DND-41 (cell line): ENCODE data around the gene CBY1.
"Not testable (repeated sequence)": the region's sequence is repeated elsewhere in the genome, so short reads cannot be mapped to it uniquely, and the experiment has no call there.

Source experiments
- ATAC-seq: fragments of 200-7000 bp; cut with Tn5 transposase; 3 replicates; pipeline ENCODE4 v1.9.1; 2021; ENCODE audit warnings: low read depth; ENCODE audit not compliant: insufficient read depth
- DNase-seq: peaks from one replicate; pipeline ENCODE4 v3.0.0-alpha.2; 2020
- H2AFZ ChIP-seq: 2 replicates; pipeline ENCODE4 v1.6.0; 2012; ENCODE audit warnings: low read depth, low read length
- H3K27ac ChIP-seq: 2 replicates; pipeline ENCODE4 v1.5.1; 2012; ENCODE audit warnings: low read length, inconsistent platforms
- H3K27me3 ChIP-seq: fragments of 200-600 bp; sonication (generic); 2 replicates; pipeline ENCODE4 v1.6.0; 2012; ENCODE audit warnings: low read length, mild to moderate bottlenecking, inconsistent platforms; ENCODE audit not compliant: insufficient read depth, poor library complexity
- H3K36me3 ChIP-seq: 2 replicates; pipeline ENCODE4 v1.5.1; 2012; ENCODE audit warnings: low read length, inconsistent platforms; ENCODE audit not compliant: insufficient read depth
- H3K4me1 ChIP-seq: 2 replicates; pipeline ENCODE4 v1.5.1; 2012; ENCODE audit warnings: mild to moderate bottlenecking, low read length; ENCODE audit not compliant: insufficient read depth
- H3K4me2 ChIP-seq: 2 replicates; pipeline ENCODE4 v1.6.0; 2012; ENCODE audit warnings: mild to moderate bottlenecking, moderate library complexity, low read length, inconsistent platforms; ENCODE audit not compliant: insufficient read depth
- H3K4me3 ChIP-seq, 2 experiments: fragments of 200-600 bp in 1 of 2; shearing (Covaris generic) in 1 of 2; 2 replicates each; pipeline ENCODE4 v1.5.1; 2012 to 2016; ENCODE audit warnings: inconsistent platforms in 2 of 2, low read length in 2 of 2, mild to moderate bottlenecking in 2 of 2, low read depth in 1 of 2, moderate library complexity in 1 of 2
- H3K79me2 ChIP-seq: 2 replicates; pipeline ENCODE4 v1.6.0; 2012; ENCODE audit warnings: low read length, inconsistent platforms; ENCODE audit not compliant: insufficient read depth
- H3K9ac ChIP-seq: 2 replicates; pipeline ENCODE4 v1.6.0; 2012; ENCODE audit warnings: low read depth, mild to moderate bottlenecking, inconsistent platforms, low read length, moderate library complexity
- H3K9me3 ChIP-seq: 2 replicates; pipeline ENCODE4 v1.5.1; 2012; ENCODE audit warnings: low read length, moderate library complexity, mild to moderate bottlenecking, inconsistent platforms; ENCODE audit not compliant: insufficient read depth, severe bottlenecking
- H4K20me1 ChIP-seq: 2 replicates; pipeline ENCODE4 v1.6.0; 2012; ENCODE audit warnings: low read length; ENCODE audit not compliant: insufficient read depth
- EZH2 ChIP-seq: IDR thresholded peaks from 3 replicates; pipeline ENCODE4 v1.6.1; 2012; ENCODE audit warnings: borderline replicate concordance, low read depth, mild to moderate bottlenecking, moderate library complexity, low read length, inconsistent platforms; ENCODE audit not compliant: severe bottlenecking
- TF ChIP-seq, protein P1 (sequence below): IDR thresholded peaks from 2 replicates; pipeline ENCODE4 v1.5.1; 2012; ENCODE audit warnings: borderline replicate concordance, low read length, moderate library complexity, mild to moderate bottlenecking; ENCODE audit not compliant: poor library complexity, severe bottlenecking; ENCODE audit errors: extremely low read depth

Gene CBY1

GRCh38 chr22:38641476-38642040, 14.9 kb upstream of the CBY1 start:
- no peaks in the 10 kb centered on the region for H3K4me1 ChIP-seq
- no peaks in the 10 kb centered on the region for H3K9me3 ChIP-seq
- H3K27ac ChIP-seq, result no peak overlapping the region
- H3K4me2 ChIP-seq, result no peak overlapping the region
- H3K36me3 ChIP-seq, result no peaks in the 10 kb centered on the region
- no peak for TF ChIP-seq EZH2
- TF ChIP-seq, protein P1, sequence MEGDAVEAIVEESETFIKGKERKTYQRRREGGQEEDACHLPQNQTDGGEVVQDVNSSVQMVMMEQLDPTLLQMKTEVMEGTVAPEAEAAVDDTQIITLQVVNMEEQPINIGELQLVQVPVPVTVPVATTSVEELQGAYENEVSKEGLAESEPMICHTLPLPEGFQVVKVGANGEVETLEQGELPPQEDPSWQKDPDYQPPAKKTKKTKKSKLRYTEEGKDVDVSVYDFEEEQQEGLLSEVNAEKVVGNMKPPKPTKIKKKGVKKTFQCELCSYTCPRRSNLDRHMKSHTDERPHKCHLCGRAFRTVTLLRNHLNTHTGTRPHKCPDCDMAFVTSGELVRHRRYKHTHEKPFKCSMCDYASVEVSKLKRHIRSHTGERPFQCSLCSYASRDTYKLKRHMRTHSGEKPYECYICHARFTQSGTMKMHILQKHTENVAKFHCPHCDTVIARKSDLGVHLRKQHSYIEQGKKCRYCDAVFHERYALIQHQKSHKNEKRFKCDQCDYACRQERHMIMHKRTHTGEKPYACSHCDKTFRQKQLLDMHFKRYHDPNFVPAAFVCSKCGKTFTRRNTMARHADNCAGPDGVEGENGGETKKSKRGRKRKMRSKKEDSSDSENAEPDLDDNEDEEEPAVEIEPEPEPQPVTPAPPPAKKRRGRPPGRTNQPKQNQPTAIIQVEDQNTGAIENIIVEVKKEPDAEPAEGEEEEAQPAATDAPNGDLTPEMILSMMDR, result no peak
- H4K20me1 ChIP-seq, result no peaks in the 10 kb centered on the region
- DNase-seq (no peak), ATAC-seq (no peak)
- H3K4me3 ChIP-seq, result no peak overlapping the region
- H3K9ac ChIP-seq, result no peak overlapping the region
- H3K79me2 ChIP-seq, result no peaks in the 10 kb centered on the region
- no peaks in the 10 kb centered on the region for H3K27me3 ChIP-seq
- H2AFZ ChIP-seq, result no peak overlapping the region

GRCh38 chr22:38644245-38644644, 12.2 kb upstream of the CBY1 start:
- not testable (repeated sequence) for ATAC-seq, H3K27ac ChIP-seq, H3K27me3 ChIP-seq, H3K9ac ChIP-seq, H3K36me3 ChIP-seq, H3K4me3 ChIP-seq, H3K4me1 ChIP-seq, H3K79me2 ChIP-seq, H4K20me1 ChIP-seq, H3K4me2 ChIP-seq, DNase-seq, H3K9me3 ChIP-seq, H2AFZ ChIP-seq

- TF ChIP-seq, protein P1, result no peak
- TF ChIP-seq EZH2, result no peak
- ATAC-seq (no peak), DNase-seq (no peak)
- Histone ChIP-seq H3K27me3 (no peaks in the 10 kb centered on the region), H3K9me3 (no peaks in the 10 kb centered on the region), H4K20me1 (no peaks in the 10 kb centered on the region), H3K4me3 (no peak overlapping the region), H3K79me2 (no peaks in the 10 kb centered on the region), H3K4me1 (no peaks in the 10 kb centered on the region), H3K9ac (no peak overlapping the region), H3K27ac (no peak overlapping the region), H3K4me2 (no peak overlapping the region), H2AFZ (no peak overlapping the region), H3K36me3 (no peaks in the 10 kb centered on the region)
These were observed 11.0 kb upstream of the CBY1 start for GRCh38 chr22:38645430-38645829.

- Histone ChIP-seq H3K36me3 (no peaks in the 10 kb centered on the region), H3K4me3 (no peak overlapping the region), H2AFZ (no peak overlapping the region), H3K27me3 (no peaks in the 10 kb centered on the region), H3K4me2 (no peak overlapping the region), H3K27ac (no peak overlapping the region), H3K79me2 (no peaks in the 10 kb centered on the region), H3K9ac (no peak overlapping the region), H3K9me3 (no peaks in the 10 kb centered on the region), H4K20me1 (no peaks in the 10 kb centered on the region), H3K4me1 (no peaks in the 10 kb centered on the region)
- TF ChIP-seq EZH2, result no peak
- TF ChIP-seq, protein P1, result no peak
- DNase-seq (no peak), ATAC-seq (no peak)
These were observed 6.5 kb upstream of the CBY1 start for GRCh38 chr22:38649841-38650522.
